ENCODE data around the gene OR10Z1.

OR10Z1 gene

GRCh38 chr1:158654571-158654970, 49.5 kb downstream of the OR10Z1 start:
- no peak overlapping the region for H3K4me3 ChIP-seq (ENCODE audit: low read depth, low read length)
- no peak for DNase-seq (ENCODE audit: low read depth)

All from skeletal muscle cell (primary cell).